Measurements from ENCODE around the gene TSACC. TPM values are rescaled to one million over a fixed set of nuclear protein-coding genes. Genes with fewer than 3 reads are reported as not detected.
"Not testable (repeated sequence)": the region's sequence is repeated elsewhere in the genome, so short reads cannot be mapped to it uniquely, and the experiment has no call there.

TSACC gene
- total and polyA plus RNA-seq, 4 donors: 0.28 to 2.7 (median 0.60) TPM; not detected in 1

GRCh38 chr1:156319664-156320063 is 18.7 kb upstream of the TSACC start:
- Histone ChIP-seq H3K4me3 (ENCODE audit: low read depth in 1 of 3, low read length in 3 of 3) (no peak overlapping the region), H3K9me3 (ENCODE audit: control insufficient read depth in 4 of 4, low read length in 3 of 4) (no peaks in the 10 kb centered on the region), H3K27ac (ENCODE audit: low read depth in 1 of 2, low read length in 2 of 2) (no peak overlapping the region), H3K9ac (ENCODE audit: low read depth in 1 of 2, low read length in 2 of 2) (no peak overlapping the region), H3K36me3 (ENCODE audit: control insufficient read depth in 4 of 4, insufficient read depth in 3 of 4, low read depth in 1 of 4, low read length in 3 of 4) (peaks cover 27 to 81% (median 68%) of the 10 kb centered on the region in 4 donors), H3K27me3 (ENCODE audit: control insufficient read depth in 4 of 4, insufficient read depth in 4 of 4, low read length in 3 of 4) (no peaks in the 10 kb centered on the region), H3K4me1 (ENCODE audit: control insufficient read depth in 4 of 4, insufficient read depth in 4 of 4, low read length in 3 of 4) (no peaks in the 10 kb centered on the region)
- 82% methylated on average over 1 of the region's 1 CpG for WGBS
- TF ChIP-seq SP1 (IDR thresholded peaks at IDR 0.05): no peak
- TF ChIP-seq RAD21 (IDR thresholded peaks at IDR 0.05): peak; percentile 71 to 76
- TF ChIP-seq CTCF (IDR thresholded peaks at IDR 0.05; ENCODE audit: low read depth, low read length, missing input control): peak; percentile 45
- TF ChIP-seq HNF4A (conservative IDR thresholded peaks at IDR 0.05): no peak
- no peak for TF ChIP-seq ZBTB33 (IDR thresholded peaks at IDR 0.05)
- no peak for DNase-seq (ENCODE audit: low spot score)

- no peak for DNase-seq (ENCODE audit: low spot score)
- Histone ChIP-seq H3K4me3 (ENCODE audit: low read depth in 1 of 3, low read length in 3 of 3) (no peak overlapping the region), H3K27me3 (ENCODE audit: control insufficient read depth in 4 of 4, insufficient read depth in 4 of 4, low read length in 3 of 4) (no peaks in the 10 kb centered on the region), H3K36me3 (ENCODE audit: control insufficient read depth in 4 of 4, insufficient read depth in 3 of 4, low read depth in 1 of 4, low read length in 3 of 4) (peaks cover 25 to 81% (median 67%) of the 10 kb centered on the region in 4 donors), H3K9me3 (ENCODE audit: control insufficient read depth in 4 of 4, low read length in 3 of 4) (no peaks in the 10 kb centered on the region), H3K9ac (ENCODE audit: low read depth in 1 of 2, low read length in 2 of 2) (no peak overlapping the region), H3K4me1 (ENCODE audit: control insufficient read depth in 4 of 4, insufficient read depth in 4 of 4, low read length in 3 of 4) (no peaks in the 10 kb centered on the region), H3K27ac (ENCODE audit: low read depth in 1 of 2, low read length in 2 of 2) (no peak overlapping the region)
- 86% methylated on average over 3 of the region's 3 CpGs for WGBS
- TF ChIP-seq YY1 (IDR thresholded peaks at IDR 0.05) (no peak), SP1 (IDR thresholded peaks at IDR 0.05) (no peak), HNF4G (IDR thresholded peaks at IDR 0.05) (no peak), FOXA1 (IDR thresholded peaks at IDR 0.05) (no peak), NR2F2 (IDR thresholded peaks at IDR 0.05) (no peak), ZBTB33 (IDR thresholded peaks at IDR 0.05) (no peak), CTCF (IDR thresholded peaks at IDR 0.05; ENCODE audit: low read depth, low read length, missing input control) (no peak), HNF4A (conservative IDR thresholded peaks at IDR 0.05) (no peak), ATF3 (IDR thresholded peaks at IDR 0.05) (no peak), MAX (IDR thresholded peaks at IDR 0.05) (no peak), TAF1 (conservative IDR thresholded peaks at IDR 0.05) (no peak)
Observed at GRCh38 chr1:156320560-156320959, 17.8 kb upstream of the TSACC start.

- H3K27me3 ChIP-seq (ENCODE audit: control insufficient read depth in 4 of 4, insufficient read depth in 4 of 4, low read length in 3 of 4); DNase-seq (ENCODE audit: low spot score); H3K4me1 ChIP-seq (ENCODE audit: control insufficient read depth in 4 of 4, insufficient read depth in 4 of 4, low read length in 3 of 4); H3K9me3 ChIP-seq (ENCODE audit: control insufficient read depth in 4 of 4, low read length in 3 of 4); H3K9ac ChIP-seq (ENCODE audit: low read depth in 1 of 2, low read length in 2 of 2); H3K27ac ChIP-seq (ENCODE audit: low read depth in 1 of 2, low read length in 2 of 2); H3K4me3 ChIP-seq (ENCODE audit: low read depth in 1 of 3, low read length in 3 of 3): not testable (repeated sequence)
- 96% methylated on average over 9 of the region's 9 CpGs for WGBS
- H3K36me3 ChIP-seq (ENCODE audit: control insufficient read depth in 4 of 4, insufficient read depth in 3 of 4, low read depth in 1 of 4, low read length in 3 of 4): peaks cover 18 to 56% (median 48%) of the 10 kb centered on the region in 4 donors
Observed at GRCh38 chr1:156323179-156323578, 15.1 kb upstream of the TSACC start.
